ENCODE results near the gene MAP4K4.

Gene MAP4K4

DNA sequence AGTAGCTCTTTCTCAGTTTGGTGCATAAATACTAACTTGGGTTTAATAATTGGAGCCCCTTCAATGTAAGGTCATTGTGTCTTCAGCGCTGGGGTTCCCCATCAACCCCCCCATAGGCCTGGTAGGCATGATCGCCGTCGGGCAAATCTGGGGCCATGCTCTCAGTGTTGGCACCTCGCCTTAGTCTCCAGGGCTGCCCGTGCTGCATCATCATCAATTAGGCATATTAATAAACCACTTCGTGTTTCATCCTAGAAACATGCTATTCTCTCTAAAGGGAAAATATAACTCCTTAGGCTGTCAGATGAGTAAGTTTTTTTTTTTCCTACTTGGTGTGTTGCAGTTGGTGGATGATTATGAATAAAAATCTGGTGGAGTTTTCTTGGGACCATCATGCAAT lies 197.5 kb downstream of the MAP4K4 start:
- Histone ChIP-seq H3K36me3 (ENCODE audit: insufficient read depth, low read length) (peaks cover 92% of the 10 kb centered on the region), H3K9ac (ENCODE audit: low read depth, low read length) (no peak overlapping the region), H3K4me1 (ENCODE audit: control insufficient read depth, insufficient read depth, low read length) (no peaks in the 10 kb centered on the region), H3K27me3 (ENCODE audit: control insufficient read depth, insufficient read depth, low read length) (no peaks in the 10 kb centered on the region), H3K4me3 (ENCODE audit: low read length) (no peak overlapping the region), H3K9me3 (replicated peaks; ENCODE audit: low read length) (no peaks in the 10 kb centered on the region), H3K4me2 (ENCODE audit: low read length) (no peak overlapping the region)

DNA sequence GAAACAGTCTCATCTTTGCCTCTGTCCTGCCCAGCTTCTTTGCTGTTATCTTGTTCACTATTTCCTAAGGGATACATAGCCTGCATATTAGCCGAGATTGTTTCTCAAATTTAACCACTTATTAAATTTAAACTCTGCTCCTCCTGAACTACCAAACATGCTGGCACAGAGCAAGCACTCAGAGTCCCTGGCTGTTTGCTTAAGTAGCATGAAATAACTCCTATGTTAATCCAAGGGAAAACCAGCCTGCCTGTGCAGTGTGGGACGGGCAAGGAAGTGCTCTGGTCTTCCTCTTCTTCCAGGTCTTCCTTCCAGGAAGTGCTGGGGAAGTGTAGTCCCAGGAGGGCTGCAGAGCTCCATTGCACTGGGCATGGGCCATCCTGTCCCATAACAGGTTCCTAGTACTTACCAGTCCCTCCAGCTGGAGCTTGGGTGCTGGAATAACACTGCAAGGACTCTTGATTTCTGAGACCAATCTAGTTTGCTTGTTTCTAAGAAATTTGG lies 198.4 kb downstream of the MAP4K4 start:
- H3K27me3 ChIP-seq (ENCODE audit: control insufficient read depth, insufficient read depth, low read length) = no peaks in the 10 kb centered on the region
- H3K9ac ChIP-seq (ENCODE audit: low read depth, low read length) = no peak overlapping the region
- no peaks in the 10 kb centered on the region for H3K9me3 ChIP-seq (replicated peaks; ENCODE audit: low read length)
- H3K4me3 ChIP-seq (ENCODE audit: low read length) = no peak overlapping the region
- no peaks in the 10 kb centered on the region for H3K4me1 ChIP-seq (ENCODE audit: control insufficient read depth, insufficient read depth, low read length)
- no peak overlapping the region for H3K4me2 ChIP-seq (ENCODE audit: low read length)
- H3K36me3 ChIP-seq (ENCODE audit: insufficient read depth, low read length) = peaks cover 88% of the 10 kb centered on the region

DNA sequence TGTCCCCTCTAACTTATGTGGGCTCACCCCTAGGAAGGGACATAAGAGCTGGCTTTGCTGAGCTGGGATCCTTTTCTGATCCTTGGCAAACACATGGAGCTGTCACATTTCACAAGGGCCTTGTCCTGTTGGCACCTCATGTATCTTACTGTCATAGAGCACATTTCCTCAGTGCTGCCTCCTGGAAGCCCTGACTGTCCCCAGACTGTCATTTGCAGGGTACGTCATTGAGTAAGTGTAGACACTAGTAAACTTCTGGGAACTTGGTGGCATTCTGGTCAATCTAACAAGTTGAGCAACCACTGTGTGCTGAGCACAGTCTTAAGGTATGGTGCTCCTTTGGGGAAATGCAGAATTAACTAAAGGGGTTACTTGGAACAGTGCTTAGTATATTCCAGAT lies 199.8 kb downstream of the MAP4K4 start:
- H3K9ac ChIP-seq (ENCODE audit: low read depth, low read length) = no peak overlapping the region
- H3K27me3 ChIP-seq (ENCODE audit: control insufficient read depth, insufficient read depth, low read length) = no peaks in the 10 kb centered on the region
- H3K4me1 ChIP-seq (ENCODE audit: control insufficient read depth, insufficient read depth, low read length) = no peaks in the 10 kb centered on the region
- peaks cover 76% of the 10 kb centered on the region for H3K36me3 ChIP-seq (ENCODE audit: insufficient read depth, low read length)
- H3K9me3 ChIP-seq (replicated peaks; ENCODE audit: low read length) = no peaks in the 10 kb centered on the region
- H3K4me2 ChIP-seq (ENCODE audit: low read length) = no peak overlapping the region
- H3K4me3 ChIP-seq (ENCODE audit: low read length) = no peak overlapping the region

DNA sequence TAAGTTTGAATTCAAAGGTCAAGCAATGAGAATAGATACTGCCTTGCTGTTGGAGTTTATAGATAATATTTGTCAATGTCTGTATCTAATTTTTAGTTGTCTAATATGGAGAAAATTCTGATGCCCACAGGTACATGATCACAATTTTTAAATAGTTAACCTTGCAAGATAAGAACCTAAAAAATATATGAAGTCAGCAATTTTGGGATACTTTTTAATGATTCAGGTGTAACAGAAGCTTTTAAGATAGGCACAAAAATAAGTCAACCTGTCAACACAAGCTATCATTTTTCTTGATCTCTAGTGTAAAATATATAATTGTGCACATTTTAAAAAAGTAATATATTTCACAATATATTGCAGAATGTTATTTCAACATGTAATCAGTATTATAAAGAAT lies 201.8 kb downstream of the MAP4K4 start:
- H3K36me3 ChIP-seq (ENCODE audit: insufficient read depth, low read length) = peaks cover 56% of the 10 kb centered on the region
- no peak overlapping the region for H3K4me3 ChIP-seq (ENCODE audit: low read length)
- H3K27me3 ChIP-seq (ENCODE audit: control insufficient read depth, insufficient read depth, low read length) = no peaks in the 10 kb centered on the region
- H3K4me2 ChIP-seq (ENCODE audit: low read length) = no peak overlapping the region
- no peaks in the 10 kb centered on the region for H3K9me3 ChIP-seq (replicated peaks; ENCODE audit: low read length)
- no peaks in the 10 kb centered on the region for H3K4me1 ChIP-seq (ENCODE audit: control insufficient read depth, insufficient read depth, low read length)
- H3K9ac ChIP-seq (ENCODE audit: low read depth, low read length) = no peak overlapping the region

DNA sequence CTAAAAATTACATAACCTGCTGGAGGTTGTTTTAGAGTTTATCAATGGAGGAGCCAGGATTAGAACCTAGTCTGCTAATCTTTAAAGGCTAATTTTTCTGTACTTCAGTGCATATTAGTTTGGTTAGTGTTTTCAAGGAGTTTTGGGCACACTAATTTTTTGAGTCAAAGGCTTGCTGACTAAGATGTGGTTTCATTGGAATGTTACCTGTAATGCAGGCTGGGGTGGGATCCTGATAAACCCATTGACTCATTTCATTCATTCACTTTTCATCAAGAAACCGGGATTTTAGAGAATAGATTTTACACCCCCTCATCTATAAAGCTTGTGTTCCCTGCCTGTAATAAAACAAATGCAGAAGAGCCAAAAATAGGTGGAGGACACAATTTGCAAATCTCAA lies 202.4 kb downstream of the MAP4K4 start:
- Histone ChIP-seq H3K9ac (ENCODE audit: low read depth, low read length) (no peak overlapping the region), H3K4me3 (ENCODE audit: low read length) (no peak overlapping the region), H3K9me3 (replicated peaks; ENCODE audit: low read length) (no peaks in the 10 kb centered on the region), H3K36me3 (ENCODE audit: insufficient read depth, low read length) (peaks cover 50% of the 10 kb centered on the region), H3K27me3 (ENCODE audit: control insufficient read depth, insufficient read depth, low read length) (no peaks in the 10 kb centered on the region), H3K4me1 (ENCODE audit: control insufficient read depth, insufficient read depth, low read length) (no peaks in the 10 kb centered on the region), H3K4me2 (ENCODE audit: low read length) (no peak overlapping the region)

DNA sequence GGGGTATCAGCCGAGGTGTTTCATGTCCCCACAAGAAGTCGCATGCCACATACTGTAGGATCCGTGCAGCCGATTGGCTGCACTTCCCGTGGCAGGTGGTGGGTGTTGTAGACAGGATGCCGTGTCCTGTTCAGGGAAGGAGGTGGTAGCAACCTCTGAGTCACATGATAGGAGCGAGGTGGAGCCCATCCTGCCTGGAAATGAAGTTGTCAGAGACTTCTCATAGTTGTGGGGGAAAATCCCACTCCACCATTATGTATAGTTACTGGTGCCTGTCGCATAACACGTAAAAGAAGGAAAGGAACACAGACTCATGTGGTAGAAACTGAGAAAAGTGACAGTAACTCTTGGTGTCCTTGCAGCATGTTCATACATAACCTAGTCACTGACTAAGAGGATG lies 202.9 kb downstream of the MAP4K4 start:
- H3K4me1 ChIP-seq (ENCODE audit: control insufficient read depth, insufficient read depth, low read length) = no peaks in the 10 kb centered on the region
- peaks cover 45% of the 10 kb centered on the region for H3K36me3 ChIP-seq (ENCODE audit: insufficient read depth, low read length)
- H3K27me3 ChIP-seq (ENCODE audit: control insufficient read depth, insufficient read depth, low read length) = no peaks in the 10 kb centered on the region
- no peak overlapping the region for H3K9ac ChIP-seq (ENCODE audit: low read depth, low read length)
- H3K9me3 ChIP-seq (replicated peaks; ENCODE audit: low read length) = no peaks in the 10 kb centered on the region
- H3K4me2 ChIP-seq (ENCODE audit: low read length) = no peak overlapping the region
- H3K4me3 ChIP-seq (ENCODE audit: low read length) = no peak overlapping the region

DNA sequence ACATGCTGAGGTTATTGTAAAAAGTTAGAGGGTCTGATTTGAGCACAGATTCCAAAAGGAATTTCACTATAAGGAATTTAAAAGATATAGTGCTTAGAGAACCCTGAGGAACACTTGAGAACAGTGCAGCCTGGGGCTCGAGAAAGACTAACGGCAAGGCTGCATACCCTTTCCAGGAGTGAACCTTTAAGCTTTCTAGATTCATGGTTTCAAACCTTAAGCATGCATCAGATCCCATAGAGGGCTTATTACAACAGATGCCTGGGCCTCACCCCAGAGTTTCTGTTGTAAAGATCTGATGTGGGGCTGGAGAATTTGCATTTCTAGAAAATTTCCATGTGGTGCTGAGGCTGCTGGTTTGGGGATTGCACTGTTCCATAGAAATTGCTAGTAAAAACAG lies 203.7 kb downstream of the MAP4K4 start:
- Histone ChIP-seq H3K9me3 (replicated peaks; ENCODE audit: low read length) (no peaks in the 10 kb centered on the region), H3K9ac (ENCODE audit: low read depth, low read length) (no peak overlapping the region), H3K4me2 (ENCODE audit: low read length) (no peak overlapping the region), H3K4me1 (ENCODE audit: control insufficient read depth, insufficient read depth, low read length) (no peaks in the 10 kb centered on the region), H3K4me3 (ENCODE audit: low read length) (no peak overlapping the region), H3K27me3 (ENCODE audit: control insufficient read depth, insufficient read depth, low read length) (no peaks in the 10 kb centered on the region), H3K36me3 (ENCODE audit: insufficient read depth, low read length) (peaks cover 37% of the 10 kb centered on the region)

DNA sequence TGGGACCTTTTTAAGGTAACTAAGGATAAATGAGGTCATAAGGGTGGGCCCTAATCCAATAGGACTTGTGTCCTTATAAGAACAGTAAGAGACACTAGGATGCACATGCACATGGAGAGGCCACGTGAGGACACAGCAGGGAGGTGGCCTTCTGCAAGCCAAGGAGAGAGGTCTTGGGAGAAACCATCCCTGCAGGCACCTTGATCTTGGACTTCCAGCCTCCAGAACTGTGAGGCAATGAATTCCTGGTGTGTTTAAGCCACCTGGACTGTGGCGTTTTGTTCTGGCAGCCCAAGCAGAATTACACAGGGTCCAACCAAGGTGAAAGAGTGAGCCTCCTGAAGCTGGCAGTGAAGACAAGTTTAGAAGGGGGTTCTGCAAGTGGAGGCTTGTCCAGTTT lies 204.7 kb downstream of the MAP4K4 start:
- H3K27me3 ChIP-seq (ENCODE audit: control insufficient read depth, insufficient read depth, low read length) = no peaks in the 10 kb centered on the region

DNA sequence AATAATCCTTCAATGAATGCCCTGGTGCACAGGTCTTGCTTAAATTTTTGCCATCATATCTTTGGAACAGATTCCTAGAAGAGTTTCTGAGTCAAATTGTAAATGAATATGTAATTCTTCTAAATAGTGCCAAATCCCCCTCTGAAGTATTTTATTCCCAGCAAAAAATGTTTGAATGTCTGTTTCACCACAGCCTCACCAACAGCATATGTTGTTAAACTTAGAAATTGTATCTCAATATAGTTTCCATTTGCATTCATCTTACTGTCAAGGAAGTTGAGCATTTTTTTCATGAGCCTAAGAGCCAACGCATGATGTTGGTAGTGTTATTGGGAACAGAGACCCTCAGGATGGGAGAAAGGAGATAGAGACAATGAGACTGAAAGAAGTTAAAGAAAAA lies 207.4 kb downstream of the MAP4K4 start:
- peaks cover 3% of the 10 kb centered on the region for H3K36me3 ChIP-seq (ENCODE audit: insufficient read depth, low read length)

More for the DNA sequence above, 204.7 kb downstream of the MAP4K4 start:
- Histone ChIP-seq H3K36me3 (ENCODE audit: insufficient read depth, low read length) (peaks cover 27% of the 10 kb centered on the region), H3K4me1 (ENCODE audit: control insufficient read depth, insufficient read depth, low read length) (no peaks in the 10 kb centered on the region), H3K4me3 (ENCODE audit: low read length) (no peak overlapping the region), H3K4me2 (ENCODE audit: low read length) (no peak overlapping the region), H3K9me3 (replicated peaks; ENCODE audit: low read length) (no peaks in the 10 kb centered on the region), H3K9ac (ENCODE audit: low read depth, low read length) (no peak overlapping the region)

DNA sequence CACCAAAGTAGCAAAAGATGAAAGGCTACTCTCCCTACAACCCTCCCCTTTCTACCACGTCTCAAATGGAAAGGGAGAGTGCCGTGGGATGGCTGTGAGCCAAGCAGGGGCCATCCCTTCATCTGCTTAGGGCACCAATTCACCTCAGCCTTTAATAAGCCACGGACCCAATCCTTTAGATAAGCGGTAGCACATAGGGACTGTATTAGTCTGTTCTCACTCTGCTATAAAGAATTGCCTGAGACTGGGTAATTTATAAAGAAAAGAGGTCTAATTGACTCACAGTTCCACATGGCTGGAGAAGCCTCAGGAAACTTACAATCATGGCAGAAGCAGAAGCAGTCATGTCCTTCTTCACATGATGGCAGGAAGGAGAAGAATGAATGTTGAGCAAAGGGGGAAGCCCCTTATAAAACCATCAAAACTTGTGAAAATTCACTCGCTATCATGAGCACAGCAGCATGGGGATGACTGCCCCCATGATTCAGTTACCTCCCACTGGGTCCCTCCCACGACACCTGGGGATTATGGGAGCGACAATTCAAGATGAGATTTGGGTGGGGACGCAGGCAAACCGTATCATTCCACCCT lies 208.3 kb downstream of the MAP4K4 start:
- no peaks in the 10 kb centered on the region for H3K36me3 ChIP-seq (ENCODE audit: insufficient read depth, low read length)
- no peaks in the 10 kb centered on the region for H3K4me1 ChIP-seq (ENCODE audit: control insufficient read depth, insufficient read depth, low read length)
- no peaks in the 10 kb centered on the region for H3K9me3 ChIP-seq (replicated peaks; ENCODE audit: low read length)

More for the DNA sequence above, 207.4 kb downstream of the MAP4K4 start:
- Histone ChIP-seq H3K9me3 (replicated peaks; ENCODE audit: low read length) (no peaks in the 10 kb centered on the region), H3K9ac (ENCODE audit: low read depth, low read length) (no peak overlapping the region), H3K27me3 (ENCODE audit: control insufficient read depth, insufficient read depth, low read length) (no peaks in the 10 kb centered on the region), H3K4me1 (ENCODE audit: control insufficient read depth, insufficient read depth, low read length) (no peaks in the 10 kb centered on the region), H3K4me2 (ENCODE audit: low read length) (no peak overlapping the region), H3K4me3 (ENCODE audit: low read length) (no peak overlapping the region)

DNA sequence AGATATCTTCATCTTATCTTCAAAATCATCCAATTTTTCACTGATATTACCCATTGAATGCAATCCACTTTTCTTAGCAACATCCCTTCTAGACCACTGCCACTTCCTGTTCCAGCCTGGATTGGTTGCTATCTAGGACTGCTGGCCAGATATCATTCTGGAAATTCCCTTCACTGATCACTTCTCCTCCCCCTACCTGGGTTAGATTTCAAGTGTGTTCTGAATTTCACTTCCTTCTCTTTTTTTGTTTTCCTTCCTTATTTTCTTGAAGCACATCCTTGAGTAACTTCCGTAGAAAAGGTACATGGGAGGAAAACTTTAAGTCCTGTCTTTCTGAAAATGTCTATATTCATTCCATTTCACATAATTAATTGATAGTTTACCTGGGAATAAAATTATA lies 212.3 kb downstream of the MAP4K4 start:
- no peaks in the 10 kb centered on the region for H3K36me3 ChIP-seq (ENCODE audit: insufficient read depth, low read length)
- H3K9ac ChIP-seq (ENCODE audit: low read depth, low read length) = no peak overlapping the region
- H3K9me3 ChIP-seq (replicated peaks; ENCODE audit: low read length) = no peaks in the 10 kb centered on the region

More for the DNA sequence above, 208.3 kb downstream of the MAP4K4 start:
- no peak overlapping the region for H3K9ac ChIP-seq (ENCODE audit: low read depth, low read length)
- no peak overlapping the region for H3K4me3 ChIP-seq (ENCODE audit: low read length)
- H3K4me2 ChIP-seq (ENCODE audit: low read length) = no peak overlapping the region
- H3K27me3 ChIP-seq (ENCODE audit: control insufficient read depth, insufficient read depth, low read length) = no peaks in the 10 kb centered on the region

DNA sequence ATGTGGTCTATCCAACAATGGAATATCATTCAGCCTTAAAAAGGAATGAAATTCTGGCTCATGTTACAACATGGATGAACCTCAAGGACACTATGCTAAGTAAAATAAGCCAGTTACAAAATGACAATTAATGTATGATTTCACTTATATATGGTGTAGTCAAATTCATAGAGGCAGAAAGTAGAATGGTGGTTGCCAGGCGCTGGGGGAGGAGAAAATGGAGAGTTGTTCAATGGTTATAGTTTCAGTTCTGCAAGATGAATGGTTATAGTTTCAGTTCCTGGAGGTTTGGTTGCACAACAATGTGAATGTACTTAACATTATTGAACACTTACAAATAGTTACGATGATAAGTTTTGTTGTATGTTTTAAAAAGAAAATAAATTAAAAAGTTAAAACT lies 215.0 kb downstream of the MAP4K4 start:
- H3K4me3 ChIP-seq (ENCODE audit: low read length) = no peak overlapping the region

More for the DNA sequence above, 212.3 kb downstream of the MAP4K4 start:
- Histone ChIP-seq H3K4me1 (ENCODE audit: control insufficient read depth, insufficient read depth, low read length) (no peaks in the 10 kb centered on the region), H3K4me3 (ENCODE audit: low read length) (no peak overlapping the region), H3K27me3 (ENCODE audit: control insufficient read depth, insufficient read depth, low read length) (no peaks in the 10 kb centered on the region), H3K4me2 (ENCODE audit: low read length) (no peak overlapping the region)

More for the DNA sequence above, 215.0 kb downstream of the MAP4K4 start:
- no peak overlapping the region for H3K4me2 ChIP-seq (ENCODE audit: low read length)
- no peaks in the 10 kb centered on the region for H3K9me3 ChIP-seq (replicated peaks; ENCODE audit: low read length)
- no peaks in the 10 kb centered on the region for H3K4me1 ChIP-seq (ENCODE audit: control insufficient read depth, insufficient read depth, low read length)
- no peak overlapping the region for H3K9ac ChIP-seq (ENCODE audit: low read depth, low read length)
- no peaks in the 10 kb centered on the region for H3K27me3 ChIP-seq (ENCODE audit: control insufficient read depth, insufficient read depth, low read length)
- no peaks in the 10 kb centered on the region for H3K36me3 ChIP-seq (ENCODE audit: insufficient read depth, low read length)

All from skeletal muscle satellite cell (primary cell).